Chondrocyte (in vitro differentiated cells): Measurements from ENCODE around the gene MYT1. TPM values are rescaled to one million over a fixed set of nuclear protein-coding genes. Genes with fewer than 3 reads are reported as not detected.

Experiments
- DNase-seq: peaks from one replicate; pipeline ENCODE4 v3.0.0; 2021; ENCODE audit warnings: mixed read lengths, low spot score
- H3K27ac Mint-ChIP-seq: one replicate; pipeline ENCODE4 v1.8.0; 2021; ENCODE audit warnings: mild to moderate bottlenecking, moderate library complexity, mixed read lengths; ENCODE audit not compliant: unreplicated experiment
- H3K27me3 Mint-ChIP-seq: 2 replicates; pipeline ENCODE4 v1.8.0; 2021; ENCODE audit warnings: low read depth, mixed read lengths
- H3K36me3 Mint-ChIP-seq: 2 replicates; pipeline ENCODE4 v1.8.0; 2021; ENCODE audit warnings: low read depth, mixed read lengths
- H3K4me1 Mint-ChIP-seq: 2 replicates; pipeline ENCODE4 v1.8.0; 2021; ENCODE audit warnings: low read depth, mild to moderate bottlenecking, mixed read lengths
- H3K4me3 Mint-ChIP-seq: one replicate; pipeline ENCODE4 v1.8.0; 2021; ENCODE audit warnings: mild to moderate bottlenecking, moderate library complexity, mixed read lengths; ENCODE audit not compliant: unreplicated experiment
- H3K9me3 Mint-ChIP-seq: 2 replicates; pipeline ENCODE4 v1.8.0; 2021; ENCODE audit warnings: low read depth, mixed read lengths
- total RNA-seq: library from RNA; stranded (reverse); gene quantifications from 3 replicates; pipeline ENCODE4 v1.2.1, GENCODE V29; 2021
- TF ChIP-seq, protein P1 (sequence below): fragments of 200-600 bp; sonication (generic); IDR thresholded peaks from 2 replicates; pipeline ENCODE4 v1.5.0; 2021; ENCODE audit warnings: antibody characterized with exemption, mild to moderate bottlenecking, moderate library complexity

The MYT1 gene
- total RNA-seq, 1 donor from 2014 or later = not detected

DNA sequence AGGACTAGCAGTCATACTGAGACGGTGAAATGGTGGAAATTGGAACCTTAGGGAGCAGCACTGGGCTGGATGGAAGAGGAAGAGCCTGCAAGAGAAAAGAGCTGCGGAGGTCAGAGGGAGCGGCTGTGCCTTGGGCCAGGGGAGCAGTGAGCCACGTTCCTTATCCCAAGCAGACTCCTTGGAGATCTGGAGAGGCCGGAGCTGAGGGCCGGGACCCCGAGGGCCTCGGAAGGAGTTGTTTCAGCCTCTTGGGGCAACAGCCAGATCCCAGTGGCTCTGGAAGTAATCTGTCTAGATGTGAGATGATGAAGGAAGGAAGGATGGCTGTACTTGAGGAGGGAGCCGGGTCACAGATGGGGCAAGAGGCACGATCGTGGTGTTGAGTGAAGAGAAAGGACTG, 107.4 kb downstream of the MYT1 start:
- peak overlapping the region; percentile 17 for H3K27ac Mint-ChIP-seq
- TF ChIP-seq, protein P1, sequence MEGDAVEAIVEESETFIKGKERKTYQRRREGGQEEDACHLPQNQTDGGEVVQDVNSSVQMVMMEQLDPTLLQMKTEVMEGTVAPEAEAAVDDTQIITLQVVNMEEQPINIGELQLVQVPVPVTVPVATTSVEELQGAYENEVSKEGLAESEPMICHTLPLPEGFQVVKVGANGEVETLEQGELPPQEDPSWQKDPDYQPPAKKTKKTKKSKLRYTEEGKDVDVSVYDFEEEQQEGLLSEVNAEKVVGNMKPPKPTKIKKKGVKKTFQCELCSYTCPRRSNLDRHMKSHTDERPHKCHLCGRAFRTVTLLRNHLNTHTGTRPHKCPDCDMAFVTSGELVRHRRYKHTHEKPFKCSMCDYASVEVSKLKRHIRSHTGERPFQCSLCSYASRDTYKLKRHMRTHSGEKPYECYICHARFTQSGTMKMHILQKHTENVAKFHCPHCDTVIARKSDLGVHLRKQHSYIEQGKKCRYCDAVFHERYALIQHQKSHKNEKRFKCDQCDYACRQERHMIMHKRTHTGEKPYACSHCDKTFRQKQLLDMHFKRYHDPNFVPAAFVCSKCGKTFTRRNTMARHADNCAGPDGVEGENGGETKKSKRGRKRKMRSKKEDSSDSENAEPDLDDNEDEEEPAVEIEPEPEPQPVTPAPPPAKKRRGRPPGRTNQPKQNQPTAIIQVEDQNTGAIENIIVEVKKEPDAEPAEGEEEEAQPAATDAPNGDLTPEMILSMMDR = no peak
- no peak overlapping the region for H3K4me3 Mint-ChIP-seq
- H3K9me3 Mint-ChIP-seq = no peaks in the 10 kb centered on the region
- peaks cover 16% of the 10 kb centered on the region for H3K36me3 Mint-ChIP-seq
- H3K4me1 Mint-ChIP-seq = peaks cover 4% of the 10 kb centered on the region
- DNase-seq = no peak
- no peaks in the 10 kb centered on the region for H3K27me3 Mint-ChIP-seq

DNA sequence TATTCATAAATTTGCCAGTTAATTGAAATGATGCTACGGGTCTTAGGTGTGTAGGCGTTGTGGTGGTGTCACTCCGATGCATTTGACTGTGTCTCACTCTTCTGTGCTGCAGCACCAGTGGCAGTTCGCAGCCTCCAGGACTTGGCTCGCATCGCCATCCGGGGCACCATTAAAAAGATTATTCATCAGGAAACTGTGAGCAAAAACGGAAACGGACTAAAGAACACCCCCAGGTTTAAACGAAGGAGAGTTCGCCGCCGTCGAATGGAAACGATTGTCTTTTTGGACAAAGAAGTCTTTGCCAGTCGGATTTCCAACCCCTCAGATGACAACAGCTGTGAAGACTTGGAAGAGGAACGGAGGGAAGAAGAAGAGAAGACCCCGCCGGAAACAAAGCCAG, 108.9 kb downstream of the MYT1 start:
- peaks cover 16% of the 10 kb centered on the region for H3K36me3 Mint-ChIP-seq

DNA sequence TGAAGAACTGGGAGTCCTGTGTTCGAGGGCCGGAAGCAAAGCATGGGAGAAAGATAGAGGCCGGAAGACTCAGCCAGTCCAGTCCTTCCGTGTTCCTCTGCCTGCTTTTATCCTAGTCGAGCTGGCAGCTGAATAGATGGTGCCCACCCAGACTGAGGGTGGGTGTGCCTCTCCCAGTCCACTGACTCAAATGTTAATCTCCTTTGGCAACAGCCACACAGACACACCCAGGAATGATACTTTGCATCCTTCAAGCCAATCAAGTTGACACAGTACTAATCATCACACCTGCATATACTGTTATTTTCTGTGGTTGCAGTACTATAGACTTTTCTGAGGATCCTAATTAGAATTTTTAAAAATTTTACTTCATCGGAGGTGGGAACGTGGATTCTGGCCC, 112.6 kb downstream of the MYT1 start:
- H3K27me3 Mint-ChIP-seq = peaks cover 3% of the 10 kb centered on the region
- no peak overlapping the region for H3K4me3 Mint-ChIP-seq
- H3K4me1 Mint-ChIP-seq = peaks cover 4% of the 10 kb centered on the region
- H3K9me3 Mint-ChIP-seq = no peaks in the 10 kb centered on the region
- no peak for DNase-seq
- TF ChIP-seq, protein P1 = no peak
- H3K27ac Mint-ChIP-seq = no peak overlapping the region
- peaks cover 3% of the 10 kb centered on the region for H3K36me3 Mint-ChIP-seq

More for the DNA sequence above, 108.9 kb downstream of the MYT1 start:
- no peak for DNase-seq
- H3K9me3 Mint-ChIP-seq = no peaks in the 10 kb centered on the region
- TF ChIP-seq, protein P1 = no peak
- H3K4me3 Mint-ChIP-seq = no peak overlapping the region
- peaks cover 4% of the 10 kb centered on the region for H3K4me1 Mint-ChIP-seq
- no peak overlapping the region for H3K27ac Mint-ChIP-seq
- no peaks in the 10 kb centered on the region for H3K27me3 Mint-ChIP-seq

DNA sequence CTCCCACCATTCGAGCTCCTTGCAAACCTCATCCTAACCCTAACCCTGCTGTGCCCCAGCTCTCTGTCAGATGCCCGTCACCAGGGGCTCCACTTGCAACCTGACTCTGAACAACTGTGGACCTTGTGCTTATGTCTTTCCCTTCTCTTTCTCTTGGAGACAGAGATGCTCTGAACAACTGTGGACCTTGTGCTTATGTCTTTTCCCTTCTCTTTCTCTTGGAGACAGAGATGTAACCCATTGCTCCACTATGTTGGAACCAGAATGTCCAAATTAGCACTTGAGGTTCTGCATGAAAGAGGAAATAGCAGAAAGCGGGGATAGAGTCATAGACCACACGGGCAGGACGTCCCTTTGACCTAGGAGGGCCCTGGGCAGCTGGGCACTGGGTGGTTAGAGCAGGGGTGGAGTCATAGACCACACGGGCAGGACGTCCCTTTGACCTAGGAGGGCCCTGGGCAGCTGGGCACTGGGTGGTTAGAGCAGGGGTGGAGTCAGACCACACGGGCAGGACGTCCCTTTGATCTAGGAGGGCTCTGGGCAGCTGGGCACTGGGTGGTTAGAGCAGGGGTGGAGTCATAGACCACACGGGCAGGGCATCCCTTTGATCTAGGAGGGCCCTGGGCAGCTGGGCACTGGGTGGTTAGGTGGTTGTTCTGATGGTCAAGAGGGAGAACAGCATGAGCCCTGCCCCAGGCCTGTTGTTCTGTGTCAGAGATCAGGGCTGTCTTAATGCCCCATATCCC, 113.5 kb downstream of the MYT1 start:
- TF ChIP-seq, protein P1 = no peak
- Mint-ChIP-seq H3K27ac (no peak overlapping the region), H3K36me3 (peaks cover 2% of the 10 kb centered on the region), H3K9me3 (no peaks in the 10 kb centered on the region), H3K4me1 (peaks cover 4% of the 10 kb centered on the region), H3K27me3 (peaks cover 8% of the 10 kb centered on the region), H3K4me3 (no peak overlapping the region)
- no peak for DNase-seq

DNA sequence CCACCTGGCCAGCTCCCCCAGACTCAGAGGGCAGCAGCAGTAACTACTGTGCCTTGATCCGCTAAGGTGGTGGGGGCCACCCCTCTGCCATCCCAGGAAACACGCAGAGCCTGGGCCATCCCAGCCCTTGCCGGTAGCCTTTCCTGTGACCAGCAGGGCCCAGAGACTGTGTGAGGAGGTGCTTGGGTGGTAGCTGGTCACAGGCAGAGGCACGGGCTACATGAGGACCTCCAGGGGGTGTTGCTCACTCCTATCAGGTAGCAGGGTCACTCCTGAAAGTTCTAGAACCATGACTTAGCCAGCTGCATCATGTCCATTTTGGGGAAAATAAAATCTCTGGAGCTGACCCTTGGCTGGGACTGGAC, 114.0 kb downstream of the MYT1 start:
- H3K36me3 Mint-ChIP-seq = peaks cover 2% of the 10 kb centered on the region
- H3K4me1 Mint-ChIP-seq = peaks cover 4% of the 10 kb centered on the region
- DNase-seq = no peak
- H3K27ac Mint-ChIP-seq = no peak overlapping the region
- TF ChIP-seq, protein P1 = no peak
- peaks cover 8% of the 10 kb centered on the region for H3K27me3 Mint-ChIP-seq
- H3K4me3 Mint-ChIP-seq = no peak overlapping the region
- H3K9me3 Mint-ChIP-seq = no peaks in the 10 kb centered on the region
